Mesenchymal stem cell (in vitro differentiated cells and primary cell): Measurements from ENCODE around the gene TSPEAR.
"Not testable (repeated sequence)": the region's sequence is repeated elsewhere in the genome, so short reads cannot be mapped to it uniquely, and the experiment has no call there.

ENCODE experiments used
- DNase-seq: peaks from one replicate; pipeline ENCODE4 v3.0.0-alpha.2; 2013
- H2AFZ ChIP-seq: one replicate; pipeline ENCODE4 v1.6.1; 2013; ENCODE audit warnings: low read depth, mild to moderate bottlenecking, control low read depth, inconsistent platforms, low read length, moderate library complexity
- H2AK5ac ChIP-seq: 2 replicates; pipeline ENCODE4 v1.6.1; 2013; ENCODE audit warnings: low read length, moderate library complexity, mild to moderate bottlenecking, inconsistent platforms; ENCODE audit not compliant: severe bottlenecking
- H2BK120ac ChIP-seq: one replicate; pipeline ENCODE4 v1.6.1; 2013; ENCODE audit warnings: low read depth, mild to moderate bottlenecking, inconsistent platforms, low read length, moderate library complexity
- H2BK12ac ChIP-seq, 2 experiments: one replicate each; pipeline ENCODE4 v1.6.1; 2013; ENCODE audit warnings: inconsistent platforms in 2 of 2, low read length in 2 of 2, mild to moderate bottlenecking in 2 of 2, moderate library complexity in 2 of 2, control low read depth in 1 of 2
- H2BK15ac ChIP-seq: one replicate; pipeline ENCODE4 v1.6.1; 2013; ENCODE audit warnings: mild to moderate bottlenecking, low read depth, inconsistent platforms; ENCODE audit not compliant: poor library complexity, severe bottlenecking
- H2BK5ac ChIP-seq: 2 replicates; pipeline ENCODE4 v1.6.1; 2013; ENCODE audit warnings: low read depth, mild to moderate bottlenecking, low read length, control low read depth, inconsistent platforms; ENCODE audit not compliant: poor library complexity, severe bottlenecking
- H3K14ac ChIP-seq, 2 experiments: one replicate each; pipeline ENCODE4 v1.6.1; 2013; ENCODE audit warnings: inconsistent platforms in 2 of 2, low read length in 2 of 2, control low read depth in 1 of 2, mild to moderate bottlenecking in 1 of 2, moderate library complexity in 1 of 2
- H3K18ac ChIP-seq, 2 experiments: one replicate each; pipeline ENCODE4 v1.6.1; 2013; ENCODE audit warnings: inconsistent platforms in 2 of 2, low read length in 2 of 2, control low read depth in 1 of 2, low read depth in 1 of 2, mild to moderate bottlenecking in 1 of 2
- H3K23ac ChIP-seq, 2 experiments: one replicate each; pipeline ENCODE4 v1.6.1; 2013; ENCODE audit warnings: inconsistent platforms in 2 of 2, low read length in 2 of 2, mild to moderate bottlenecking in 2 of 2, moderate library complexity in 2 of 2, control low read depth in 1 of 2
- H3K27ac ChIP-seq: 2 replicates; pipeline ENCODE4 v1.5.1; 2013; ENCODE audit warnings: mild to moderate bottlenecking, moderate library complexity, low read length, control low read depth, inconsistent platforms; ENCODE audit not compliant: poor library complexity, severe bottlenecking
- H3K27me3 ChIP-seq, 2 experiments: 2 replicates each; pipeline versions ENCODE4 v1.6.1 to v1.7.0; 2013; ENCODE audit warnings: low read length in 2 of 2, mild to moderate bottlenecking in 2 of 2, moderate library complexity in 2 of 2, control low read depth in 1 of 2, inconsistent platforms in 1 of 2; ENCODE audit not compliant: control insufficient read depth in 1 of 2, insufficient read depth in 1 of 2
- H3K36me3 ChIP-seq, 2 experiments: 2 replicates each; pipeline versions ENCODE4 v1.6.1 to v1.7.0; 2013; ENCODE audit warnings: low read length in 2 of 2, control low read depth in 1 of 2, inconsistent platforms in 1 of 2, low read depth in 1 of 2, mild to moderate bottlenecking in 1 of 2; ENCODE audit not compliant: insufficient read depth in 2 of 2, control insufficient read depth in 1 of 2
- H3K4ac ChIP-seq, 2 experiments: one replicate each; pipeline ENCODE4 v1.6.1; 2013; ENCODE audit warnings: inconsistent platforms in 2 of 2, low read length in 2 of 2, mild to moderate bottlenecking in 2 of 2, moderate library complexity in 2 of 2, control low read depth in 1 of 2, low read depth in 1 of 2
- H3K4me1 ChIP-seq: 2 replicates; pipeline ENCODE4 v1.6.1; 2013; ENCODE audit warnings: low read depth, low read length, control low read depth; ENCODE audit not compliant: control insufficient read depth, insufficient read depth
- H3K4me2 ChIP-seq: 2 replicates; pipeline ENCODE4 v1.6.1; 2013; ENCODE audit warnings: low read length, mild to moderate bottlenecking, inconsistent platforms; ENCODE audit not compliant: poor library complexity, severe bottlenecking
- H3K4me3 ChIP-seq, 2 experiments: 2 replicates each; pipeline versions ENCODE4 v1.5.1 to v1.7.0; 2013; ENCODE audit warnings: low read length in 2 of 2, mild to moderate bottlenecking in 2 of 2, control low read depth in 1 of 2, low read depth in 1 of 2; ENCODE audit not compliant: insufficient read depth in 1 of 2
- H3K79me1 ChIP-seq: replicated peaks from 2 replicates; pipeline ENCODE4 v1.6.1; 2013; ENCODE audit warnings: mild to moderate bottlenecking, control low read depth, low read length, inconsistent platforms; ENCODE audit not compliant: poor library complexity, severe bottlenecking
- H3K9ac ChIP-seq: 2 replicates; pipeline ENCODE4 v1.7.0; 2013; ENCODE audit warnings: mild to moderate bottlenecking, low read length, moderate library complexity
- H3K9me3 ChIP-seq: 2 replicates; pipeline ENCODE4 v1.7.0; 2013; ENCODE audit warnings: mild to moderate bottlenecking, low read length; ENCODE audit not compliant: control insufficient read depth
- H4K8ac ChIP-seq: one replicate; pipeline ENCODE4 v1.6.1; 2013; ENCODE audit warnings: inconsistent platforms, mild to moderate bottlenecking, low read length, moderate library complexity
- H4K91ac ChIP-seq: one replicate; pipeline ENCODE4 v1.6.1; 2013; ENCODE audit warnings: mild to moderate bottlenecking, low read length, inconsistent platforms
- WGBS: methylation state at CpG from one replicate; pipeline ENCODE4 v1.1.7; 2013; ENCODE audit warnings: mixed read lengths; 5-methylcytosine and 5-hydroxymethylcytosine counted together

Gene TSPEAR

GRCh38 chr21:44640761-44641160 is 70.6 kb downstream of the TSPEAR start:
- no peaks in the 10 kb centered on the region for H3K4me1 ChIP-seq
- no peak overlapping the region for H3K4me2 ChIP-seq
- no peak overlapping the region for H3K14ac ChIP-seq
- H2BK120ac ChIP-seq = no peak overlapping the region
- no peak overlapping the region for H4K91ac ChIP-seq
- H3K18ac ChIP-seq = no peak overlapping the region
- peaks cover 46% of the 10 kb centered on the region for H3K9me3 ChIP-seq
- no peak overlapping the region for H3K9ac ChIP-seq
- H2AK5ac ChIP-seq = no peak overlapping the region
- H2BK12ac ChIP-seq = no peak overlapping the region
- H3K27ac ChIP-seq = no peak overlapping the region
- WGBS = 59% methylated on average over 4 of the region's 5 CpGs
- no peaks in the 10 kb centered on the region for H3K36me3 ChIP-seq
- H2AFZ ChIP-seq = no peak overlapping the region
- H3K27me3 ChIP-seq = peaks cover 0 to 14% of the 10 kb centered on the region in 2 experiments
- no peak overlapping the region for H4K8ac ChIP-seq
- no peaks in the 10 kb centered on the region for H3K79me1 ChIP-seq
- no peak overlapping the region for H3K4ac ChIP-seq
- no peak overlapping the region for H2BK15ac ChIP-seq
- DNase-seq = no peak
- no peak overlapping the region for H2BK5ac ChIP-seq
- no peak overlapping the region for H3K23ac ChIP-seq
- no peak overlapping the region for H3K4me3 ChIP-seq

GRCh38 chr21:44639331-44639655 is 72.1 kb downstream of the TSPEAR start:
- Histone ChIP-seq H3K36me3 (no peaks in the 10 kb centered on the region), H2BK120ac (no peak overlapping the region), H3K4me2 (no peak overlapping the region), H4K91ac (no peak overlapping the region), H3K14ac (no peak overlapping the region), H3K4ac (no peak overlapping the region), H2BK15ac (no peak overlapping the region), H3K9me3 (peaks cover 40% of the 10 kb centered on the region), H4K8ac (no peak overlapping the region), H3K4me1 (no peaks in the 10 kb centered on the region), H3K23ac (no peak overlapping the region), H3K9ac (no peak overlapping the region), H2BK5ac (no peak overlapping the region), H3K27ac (no peak overlapping the region), H3K79me1 (no peaks in the 10 kb centered on the region), H2AFZ (no peak overlapping the region), H2BK12ac (no peak overlapping the region), H3K4me3 (no peak overlapping the region), H3K27me3 (peaks cover 0 to 14% of the 10 kb centered on the region in 2 experiments), H2AK5ac (no peak overlapping the region), H3K18ac (no peak overlapping the region)
- DNase-seq = no peak
- 87% methylated on average over 12 of the region's 12 CpGs for WGBS

- not testable (repeated sequence) for H3K4me1 ChIP-seq, H2BK15ac ChIP-seq, H3K4ac ChIP-seq, H2BK120ac ChIP-seq, H3K18ac ChIP-seq, H3K27ac ChIP-seq, H2BK12ac ChIP-seq, H3K23ac ChIP-seq, H3K79me1 ChIP-seq, H2BK5ac ChIP-seq, H2AK5ac ChIP-seq, H4K8ac ChIP-seq, H3K36me3 ChIP-seq, H3K9ac ChIP-seq, H4K91ac ChIP-seq, H3K14ac ChIP-seq, H3K4me2 ChIP-seq, DNase-seq, H3K4me3 ChIP-seq, H2AFZ ChIP-seq
- WGBS = 90% methylated on average over 15 of the region's 21 CpGs
- Histone ChIP-seq H3K27me3 (peaks cover 0 to 14% of the 10 kb centered on the region in 2 experiments), H3K9me3 (peaks cover 37% of the 10 kb centered on the region)
These were observed 72.7 kb downstream of the TSPEAR start for GRCh38 chr21:44638506-44639330.

GRCh38 chr21:44637851-44638348 is 73.5 kb downstream of the TSPEAR start:
- H2BK5ac ChIP-seq, H3K4ac ChIP-seq, H3K36me3 ChIP-seq, H2BK12ac ChIP-seq, H3K79me1 ChIP-seq, H2AK5ac ChIP-seq, H3K23ac ChIP-seq, H4K8ac ChIP-seq, H2AFZ ChIP-seq, H3K27ac ChIP-seq, H3K18ac ChIP-seq, DNase-seq, H3K14ac ChIP-seq, H2BK15ac ChIP-seq, H2BK120ac ChIP-seq, H3K9ac ChIP-seq, H3K4me3 ChIP-seq, H4K91ac ChIP-seq, H3K4me1 ChIP-seq, H3K4me2 ChIP-seq: not testable (repeated sequence)
- 75% methylated on average over 3 of the region's 12 CpGs for WGBS
- H3K27me3 ChIP-seq = peaks cover 0 to 14% of the 10 kb centered on the region in 2 experiments
- peaks cover 29% of the 10 kb centered on the region for H3K9me3 ChIP-seq
